ENCODE results near the gene UBE2V1.

DNA sequence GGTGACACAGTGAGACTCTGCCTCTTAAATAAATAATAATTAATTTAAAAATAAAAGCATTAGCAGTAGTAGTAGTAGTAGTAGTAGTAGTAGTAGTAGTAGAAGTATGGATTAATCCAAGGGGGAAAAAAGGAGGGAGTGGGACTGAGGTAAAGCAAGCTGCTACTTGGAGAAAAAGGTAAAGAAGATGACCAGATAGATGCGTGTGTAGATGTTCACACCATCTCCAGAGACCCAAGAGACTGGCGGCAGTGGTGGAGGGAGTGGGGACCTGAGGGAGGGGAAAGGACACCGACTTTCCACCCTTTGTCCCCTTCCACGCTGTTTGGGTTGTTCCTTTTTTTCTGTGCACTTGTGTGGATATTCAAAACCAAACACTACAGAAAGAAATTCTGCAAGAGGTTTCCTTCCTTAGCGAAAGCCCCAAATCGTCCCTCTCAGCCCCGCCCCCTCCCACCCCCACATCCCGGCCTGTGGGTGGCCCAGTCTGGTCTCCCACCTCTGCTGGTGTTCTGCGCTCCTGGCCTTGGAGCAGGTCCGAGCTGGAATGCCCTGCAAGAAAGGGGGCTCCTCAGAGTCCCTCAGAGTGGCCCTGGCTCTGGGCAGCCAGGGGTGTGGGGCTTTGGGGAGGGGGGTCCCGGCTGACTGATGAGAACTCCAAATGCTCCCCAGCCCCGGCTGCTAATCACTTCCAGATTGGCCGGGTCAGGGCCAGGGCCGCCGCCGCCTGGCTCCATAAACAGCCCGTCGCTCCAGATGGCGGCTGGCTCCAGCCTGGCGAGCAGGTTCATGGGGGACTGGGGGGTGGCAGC, 60.2 kb downstream of the UBE2V1 start:
- TF ChIP-seq, protein P1, sequence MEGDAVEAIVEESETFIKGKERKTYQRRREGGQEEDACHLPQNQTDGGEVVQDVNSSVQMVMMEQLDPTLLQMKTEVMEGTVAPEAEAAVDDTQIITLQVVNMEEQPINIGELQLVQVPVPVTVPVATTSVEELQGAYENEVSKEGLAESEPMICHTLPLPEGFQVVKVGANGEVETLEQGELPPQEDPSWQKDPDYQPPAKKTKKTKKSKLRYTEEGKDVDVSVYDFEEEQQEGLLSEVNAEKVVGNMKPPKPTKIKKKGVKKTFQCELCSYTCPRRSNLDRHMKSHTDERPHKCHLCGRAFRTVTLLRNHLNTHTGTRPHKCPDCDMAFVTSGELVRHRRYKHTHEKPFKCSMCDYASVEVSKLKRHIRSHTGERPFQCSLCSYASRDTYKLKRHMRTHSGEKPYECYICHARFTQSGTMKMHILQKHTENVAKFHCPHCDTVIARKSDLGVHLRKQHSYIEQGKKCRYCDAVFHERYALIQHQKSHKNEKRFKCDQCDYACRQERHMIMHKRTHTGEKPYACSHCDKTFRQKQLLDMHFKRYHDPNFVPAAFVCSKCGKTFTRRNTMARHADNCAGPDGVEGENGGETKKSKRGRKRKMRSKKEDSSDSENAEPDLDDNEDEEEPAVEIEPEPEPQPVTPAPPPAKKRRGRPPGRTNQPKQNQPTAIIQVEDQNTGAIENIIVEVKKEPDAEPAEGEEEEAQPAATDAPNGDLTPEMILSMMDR (IDR thresholded peaks at IDR 0.05): no peak
- TF ChIP-seq EZH2 (IDR thresholded peaks at IDR 0.05; ENCODE audit: borderline replicate concordance, insufficient read depth, low read depth, low read length, poor library complexity, severe bottlenecking): no peak
